Breast epithelium (tissue), 4 donors: ENCODE measurements around the gene MYO3B. TPM values are rescaled to one million over a fixed set of nuclear protein-coding genes. Genes with fewer than 3 reads are reported as not detected.

Source experiments
- DNase-seq, 2 donors: peaks; one replicate each; pipeline ENCODE4 v3.0.0-alpha.2; 2019; ENCODE audit warnings: low spot score in 2 of 2
- H3K27ac ChIP-seq, 2 donors: fragments of 200-600 bp; sonication (generic) in 1 of 2; one replicate each; pipeline ENCODE4 v1.5.1; 2016 to 2019; ENCODE audit warnings: mild to moderate bottlenecking in 1 of 2
- H3K27me3 ChIP-seq, 2 donors: fragments of 200-600 bp; sonication (generic) in 1 of 2; one replicate each; pipeline versions ENCODE4 v1.5.1 to v1.6.0; 2017 to 2019; ENCODE audit warnings: control low read depth in 1 of 2, mild to moderate bottlenecking in 1 of 2
- H3K36me3 ChIP-seq: fragments of 200-600 bp; one replicate; pipeline ENCODE4 v1.5.1; 2019
- H3K4me1 ChIP-seq, 2 donors: fragments of 200-600 bp; sonication (generic); one replicate each; pipeline ENCODE4 v1.5.1; 2016 to 2019; ENCODE audit warnings: control low read depth in 1 of 2
- H3K4me3 ChIP-seq, 3 donors: fragments of 200-600 bp; sonication (generic); 1 replicate in 2 of 3; 2 replicates in 1 of 3; pipeline ENCODE4 v1.5.1; 2016 to 2019; ENCODE audit warnings: mild to moderate bottlenecking in 3 of 3, moderate library complexity in 2 of 3
- H3K9me3 ChIP-seq, 2 donors: fragments of 200-600 bp; sonication (generic) in 1 of 2; one replicate each; pipeline ENCODE4 v1.5.1; 2016 to 2019; ENCODE audit warnings: control low read depth in 1 of 2
- POLR2A ChIP-seq: fragments of 450-650 bp; IDR thresholded peaks from one replicate; pipeline ENCODE4 v1.6.1; 2016; ENCODE audit warnings: antibody characterized with exemption, mild to moderate bottlenecking, moderate library complexity
- POLR2AphosphoS5 ChIP-seq, 3 donors: sonication (generic); formaldehyde crosslinking; IDR thresholded peaks; one replicate each; pipeline ENCODE4 v1.6.1; 2017; ENCODE audit warnings: antibody characterized with exemption in 3 of 3
- intact Hi-C: fragments of 100-400 bp; cut with DNase I; formaldehyde crosslinking; loops from one replicate; pipeline ENCODE4 v1.15.1; 2023; ENCODE audit warnings: low total_unique reads
- total RNA-seq, 3 donors: library from RNA; depleted of rRNA; stranded (reverse); fragments of >200 nt; gene quantifications; one replicate each; pipeline ENCODE4 v1.1.0, GENCODE V29; 2016
- TF ChIP-seq, protein P1 (sequence below), 3 donors: fragments of 450-650 bp; IDR thresholded peaks; one replicate each; pipeline ENCODE4 v1.5.1; 2016 to 2017; ENCODE audit warnings: antibody characterized with exemption in 3 of 3, mild to moderate bottlenecking in 3 of 3, moderate library complexity in 3 of 3

Gene MYO3B
- total RNA-seq, 3 donors from 2014 or later = 0.15 to 0.98 (median 0.16) TPM

GRCh38 chr2:170350929-170351826, 173.2 kb downstream of the MYO3B start:
- Histone ChIP-seq H3K27ac (no peak overlapping the region), H3K4me1 (no peaks in the 10 kb centered on the region), H3K9me3 (no peaks in the 10 kb centered on the region), H3K27me3 (no peaks in the 10 kb centered on the region), H3K4me3 (no peak overlapping the region), H3K36me3 (no peaks in the 10 kb centered on the region)
- intact Hi-C loops = no loop called here
- DNase-seq = no peak
- TF ChIP-seq, protein P1, sequence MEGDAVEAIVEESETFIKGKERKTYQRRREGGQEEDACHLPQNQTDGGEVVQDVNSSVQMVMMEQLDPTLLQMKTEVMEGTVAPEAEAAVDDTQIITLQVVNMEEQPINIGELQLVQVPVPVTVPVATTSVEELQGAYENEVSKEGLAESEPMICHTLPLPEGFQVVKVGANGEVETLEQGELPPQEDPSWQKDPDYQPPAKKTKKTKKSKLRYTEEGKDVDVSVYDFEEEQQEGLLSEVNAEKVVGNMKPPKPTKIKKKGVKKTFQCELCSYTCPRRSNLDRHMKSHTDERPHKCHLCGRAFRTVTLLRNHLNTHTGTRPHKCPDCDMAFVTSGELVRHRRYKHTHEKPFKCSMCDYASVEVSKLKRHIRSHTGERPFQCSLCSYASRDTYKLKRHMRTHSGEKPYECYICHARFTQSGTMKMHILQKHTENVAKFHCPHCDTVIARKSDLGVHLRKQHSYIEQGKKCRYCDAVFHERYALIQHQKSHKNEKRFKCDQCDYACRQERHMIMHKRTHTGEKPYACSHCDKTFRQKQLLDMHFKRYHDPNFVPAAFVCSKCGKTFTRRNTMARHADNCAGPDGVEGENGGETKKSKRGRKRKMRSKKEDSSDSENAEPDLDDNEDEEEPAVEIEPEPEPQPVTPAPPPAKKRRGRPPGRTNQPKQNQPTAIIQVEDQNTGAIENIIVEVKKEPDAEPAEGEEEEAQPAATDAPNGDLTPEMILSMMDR (IDR thresholded peaks at IDR 0.05) = no peak
- no peak for TF ChIP-seq POLR2A
- TF ChIP-seq POLR2AphosphoS5 (IDR thresholded peaks at IDR 0.05) = no peak

DNA sequence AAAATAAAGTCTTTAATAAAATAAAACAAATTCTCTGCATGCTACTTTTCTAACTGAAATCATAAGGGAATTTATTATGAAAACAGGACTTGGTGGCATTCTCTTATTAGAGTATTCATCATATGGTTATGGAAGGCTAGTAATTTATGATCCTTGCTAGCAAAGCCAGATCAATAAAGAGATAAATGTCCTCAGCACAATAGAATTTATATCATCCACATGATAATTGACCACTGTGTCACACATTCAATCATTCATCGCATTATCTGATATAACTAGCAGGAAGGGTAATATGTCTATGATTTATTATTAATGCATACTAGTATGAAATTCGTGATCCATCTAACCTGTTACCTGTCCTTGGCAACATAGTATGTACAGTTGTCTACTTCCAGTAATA, 175.8 kb downstream of the MYO3B start:
- no peaks in the 10 kb centered on the region for H3K4me1 ChIP-seq

DNA sequence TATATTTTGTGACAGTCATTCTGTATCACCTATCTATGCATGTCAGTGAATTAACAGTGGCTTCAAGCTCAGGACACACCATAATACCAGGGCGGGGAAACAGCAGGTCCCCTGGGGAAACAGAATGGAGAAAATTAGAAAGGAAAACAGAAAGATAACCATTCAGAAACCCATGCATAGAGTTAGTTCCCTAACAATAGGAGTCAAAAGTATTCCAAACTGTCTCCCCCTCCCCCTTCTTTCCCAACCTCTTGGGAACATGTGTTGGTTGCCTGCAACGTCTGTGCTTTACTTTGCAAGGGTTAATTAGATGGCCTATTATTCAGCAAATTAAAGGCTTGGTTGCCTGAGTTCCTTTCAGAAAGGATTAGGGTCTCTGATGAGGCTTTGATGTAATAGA, 176.4 kb downstream of the MYO3B start:
- H3K4me3 ChIP-seq = no peak overlapping the region
- no peaks in the 10 kb centered on the region for H3K27me3 ChIP-seq
- no peaks in the 10 kb centered on the region for H3K9me3 ChIP-seq
- DNase-seq = no peak
- no peak overlapping the region for H3K27ac ChIP-seq
- intact Hi-C loops = no loop called here
- TF ChIP-seq POLR2AphosphoS5 (IDR thresholded peaks at IDR 0.05) (no peak), POLR2A (no peak)
- TF ChIP-seq, protein P1 (IDR thresholded peaks at IDR 0.05) = no peak
- no peaks in the 10 kb centered on the region for H3K36me3 ChIP-seq
- H3K4me1 ChIP-seq = no peaks in the 10 kb centered on the region

More for the DNA sequence above, 175.8 kb downstream of the MYO3B start:
- H3K27me3 ChIP-seq = no peaks in the 10 kb centered on the region
- intact Hi-C loops = no loop called here
- H3K36me3 ChIP-seq = no peaks in the 10 kb centered on the region
- H3K4me3 ChIP-seq = no peak overlapping the region
- no peak overlapping the region for H3K27ac ChIP-seq
- TF ChIP-seq POLR2A (no peak), POLR2AphosphoS5 (IDR thresholded peaks at IDR 0.05) (no peak)
- TF ChIP-seq, protein P1 (IDR thresholded peaks at IDR 0.05) = no peak
- no peaks in the 10 kb centered on the region for H3K9me3 ChIP-seq
- no peak for DNase-seq

- intact Hi-C loops = no loop called here
- no peak for DNase-seq
- Histone ChIP-seq H3K36me3 (no peaks in the 10 kb centered on the region), H3K27ac (no peak overlapping the region), H3K9me3 (no peaks in the 10 kb centered on the region), H3K27me3 (no peaks in the 10 kb centered on the region), H3K4me1 (no peaks in the 10 kb centered on the region), H3K4me3 (no peak overlapping the region)
- no peak for TF ChIP-seq POLR2A
- no peak for TF ChIP-seq POLR2AphosphoS5 (IDR thresholded peaks at IDR 0.05)
- TF ChIP-seq, protein P1 (IDR thresholded peaks at IDR 0.05) = no peak
Observed at GRCh38 chr2:170354855-170355780, 177.2 kb downstream of the MYO3B start.
